Skeletal muscle cell (primary cell): ENCODE measurements around the gene CACNA1H.
"Not testable (repeated sequence)": the region's sequence is repeated elsewhere in the genome, so short reads cannot be mapped to it uniquely, and the experiment has no call there.

ENCODE experiments used
- DNase-seq: peaks from one replicate; pipeline ENCODE4 v3.0.0-alpha.2; 2010; ENCODE audit warnings: low read depth
- H3K4me3 ChIP-seq: 2 replicates; pipeline ENCODE4 v1.5.1; 2011; ENCODE audit warnings: low read depth, mild to moderate bottlenecking, control low read depth, low read length, moderate library complexity

The CACNA1H gene

GRCh38 chr16:1232049-1232748, 79.3 kb downstream of the CACNA1H start:
- DNase-seq, H3K4me3 ChIP-seq: not testable (repeated sequence)

- H3K4me3 ChIP-seq, DNase-seq: not testable (repeated sequence)
These were observed 83.8 kb downstream of the CACNA1H start for GRCh38 chr16:1236659-1237058.

GRCh38 chr16:1237990-1238389, 85.1 kb downstream of the CACNA1H start:
- no peak for DNase-seq

GRCh38 chr16:1238909-1239308, 86.0 kb downstream of the CACNA1H start:
- not testable (repeated sequence) for DNase-seq, H3K4me3 ChIP-seq

More at GRCh38 chr16:1237990-1238389, 85.1 kb downstream of the CACNA1H start:
- H3K4me3 ChIP-seq, result no peak overlapping the region

GRCh38 chr16:1239575-1239974, 86.7 kb downstream of the CACNA1H start:
- not testable (repeated sequence) for H3K4me3 ChIP-seq, DNase-seq

GRCh38 chr16:1240436-1240835, 87.5 kb downstream of the CACNA1H start, which contains the start of gene TPSAB1:
Gene TPSAB1 (plus strand): TSS chr16:1240705. CDS start chr16:1240939, 234 bp downstream.
- H3K4me3 ChIP-seq, DNase-seq: not testable (repeated sequence)

GRCh38 chr16:1241081-1241480, 88.2 kb downstream of the CACNA1H start:
- not testable (repeated sequence) for H3K4me3 ChIP-seq, DNase-seq

- DNase-seq, H3K4me3 ChIP-seq: not testable (repeated sequence)
These were observed 90.5 kb downstream of the CACNA1H start for GRCh38 chr16:1243363-1243762.

GRCh38 chr16:1243907-1244850, 91.3 kb downstream of the CACNA1H start:
- not testable (repeated sequence) for H3K4me3 ChIP-seq, DNase-seq

GRCh38 chr16:1244881-1245280, 92.0 kb downstream of the CACNA1H start:
- no peak overlapping the region for H3K4me3 ChIP-seq

GRCh38 chr16:1245452-1246020, 92.6 kb downstream of the CACNA1H start:
- no peak for DNase-seq
- H3K4me3 ChIP-seq, result no peak overlapping the region

More at GRCh38 chr16:1244881-1245280, 92.0 kb downstream of the CACNA1H start:
- no peak for DNase-seq

GRCh38 chr16:1247903-1248537, 95.1 kb downstream of the CACNA1H start:
- DNase-seq, H3K4me3 ChIP-seq: not testable (repeated sequence)

- not testable (repeated sequence) for H3K4me3 ChIP-seq, DNase-seq
These were observed 96.3 kb downstream of the CACNA1H start for GRCh38 chr16:1249031-1249755.

GRCh38 chr16:1253701-1254364, 100.9 kb downstream of the CACNA1H start:
- not testable (repeated sequence) for DNase-seq, H3K4me3 ChIP-seq

GRCh38 chr16:1254821-1255220, 101.9 kb downstream of the CACNA1H start:
- DNase-seq, result not testable (repeated sequence)

GRCh38 chr16:1255276-1256122, 102.6 kb downstream of the CACNA1H start, which contains the start of gene TPSD1:
Gene TPSD1 (plus strand): TSS chr16:1256069. CDS start chr16:1256281, 212 bp downstream.
- not testable (repeated sequence) for DNase-seq, H3K4me3 ChIP-seq

More at GRCh38 chr16:1254821-1255220, 101.9 kb downstream of the CACNA1H start:
- not testable (repeated sequence) for H3K4me3 ChIP-seq

GRCh38 chr16:1256296-1256873, 103.5 kb downstream of the CACNA1H start:
- H3K4me3 ChIP-seq, DNase-seq: not testable (repeated sequence)
